Erythroblast (primary cell): ENCODE data around the gene CTNNA1.
"Not testable (repeated sequence)": the region's sequence is repeated elsewhere in the genome, so short reads cannot be mapped to it uniquely, and the experiment has no call there.

ENCODE experiments used
- DNase-seq, 2 experiments: peaks; one replicate each; lab custom pipeline; 2025; lab: John Stamatoyannopoulos, UW
- GATA1 ChIP-seq: IDR thresholded peaks from 2 replicates; pipeline ENCODE4 v1.6.1; 2011; ENCODE audit warnings: low read depth, mild to moderate bottlenecking, control low read depth, low read length, moderate library complexity
- POLR2A ChIP-seq: IDR thresholded peaks from 2 replicates; pipeline ENCODE4 v1.6.1; 2011; ENCODE audit warnings: mild to moderate bottlenecking, low read length

The CTNNA1 gene

DNA sequence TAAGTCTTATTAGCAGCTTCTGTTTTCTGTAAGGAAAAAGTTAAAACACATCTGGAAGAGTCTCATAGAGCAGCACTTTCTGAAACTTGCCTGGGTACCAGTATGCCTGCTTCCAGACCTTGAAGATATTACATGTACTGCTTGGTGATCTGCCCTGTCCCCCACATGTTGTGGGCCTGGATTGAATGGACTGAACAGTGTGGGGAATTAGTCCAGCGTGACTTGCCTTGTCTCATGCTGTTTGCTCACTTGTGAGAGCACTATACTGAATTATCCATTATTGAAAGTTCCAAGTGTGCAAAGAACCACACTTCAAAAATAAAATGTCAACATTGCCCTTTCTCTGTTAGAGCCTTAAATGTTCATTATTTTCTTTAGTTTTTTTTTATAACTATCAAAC, 8.9 kb downstream of the CTNNA1 start:
- DNase-seq, result no peak
- no peak for TF ChIP-seq GATA1
- TF ChIP-seq POLR2A, result no peak

DNA sequence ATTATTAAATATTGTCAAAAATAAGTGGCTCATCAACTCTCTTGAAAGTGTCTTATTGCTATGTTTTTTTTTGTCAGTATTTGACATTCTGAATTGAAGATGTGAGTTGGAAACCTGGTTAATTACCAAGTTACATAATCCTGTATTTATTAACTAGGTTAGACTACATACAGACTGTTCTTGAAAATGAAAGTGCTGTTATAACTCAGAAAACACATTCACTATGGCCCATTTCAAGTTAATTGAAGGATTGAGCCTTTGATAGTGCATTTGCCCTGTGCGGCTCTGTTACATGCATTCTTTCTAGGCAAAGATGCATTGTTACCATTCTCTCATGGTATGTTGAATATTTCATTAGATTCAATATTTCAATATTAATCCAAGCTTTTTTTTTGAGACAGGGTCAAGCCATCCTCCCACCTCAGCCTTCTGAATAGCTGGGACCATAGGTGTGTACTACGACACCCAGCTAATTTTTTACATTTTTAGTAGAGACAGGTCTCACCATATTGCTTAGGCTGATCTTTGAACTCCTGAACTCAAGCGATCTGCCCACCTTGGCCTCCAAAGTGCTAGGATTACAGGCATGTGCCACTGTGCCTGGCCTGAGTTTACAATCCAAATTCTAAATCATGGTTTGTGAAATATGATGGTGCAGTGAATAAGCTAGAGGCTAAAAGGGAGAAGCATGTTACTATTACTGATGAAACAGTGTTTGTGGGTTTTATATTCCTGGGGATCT, 10.0 kb downstream of the CTNNA1 start:
- DNase-seq, result no peak
- TF ChIP-seq GATA1, result no peak
- TF ChIP-seq POLR2A, result no peak

GRCh38 chr5:138770291-138770690, 17.1 kb downstream of the CTNNA1 start:
- no peak for TF ChIP-seq GATA1
- TF ChIP-seq POLR2A, result no peak
- DNase-seq, result no peak

DNA sequence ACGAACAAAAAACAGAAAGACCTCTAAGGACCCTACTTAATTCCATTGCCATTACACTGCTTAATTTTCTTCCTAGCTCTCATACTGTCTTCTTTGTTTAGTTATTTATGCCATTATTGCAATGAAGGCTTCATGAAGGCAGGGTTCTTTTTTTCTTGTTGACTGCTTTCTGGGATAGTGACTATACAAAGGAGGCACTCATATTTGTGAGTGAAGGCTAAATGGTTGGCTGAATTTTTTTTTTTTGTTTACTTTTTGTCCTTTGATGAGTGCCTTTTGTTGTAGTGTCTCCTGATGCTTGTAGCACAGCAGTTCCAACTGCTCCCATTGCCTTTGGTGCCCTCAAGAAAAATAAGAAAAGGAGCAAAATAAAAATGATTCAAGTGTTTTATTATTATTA, 17.8 kb downstream of the CTNNA1 start:
- DNase-seq, result no peak
- TF ChIP-seq GATA1, result no peak
- no peak for TF ChIP-seq POLR2A

- no peak for DNase-seq
- no peak for TF ChIP-seq GATA1
- no peak for TF ChIP-seq POLR2A
Measured at GRCh38 chr5:138772986-138773594, 19.9 kb downstream of the CTNNA1 start.

DNA sequence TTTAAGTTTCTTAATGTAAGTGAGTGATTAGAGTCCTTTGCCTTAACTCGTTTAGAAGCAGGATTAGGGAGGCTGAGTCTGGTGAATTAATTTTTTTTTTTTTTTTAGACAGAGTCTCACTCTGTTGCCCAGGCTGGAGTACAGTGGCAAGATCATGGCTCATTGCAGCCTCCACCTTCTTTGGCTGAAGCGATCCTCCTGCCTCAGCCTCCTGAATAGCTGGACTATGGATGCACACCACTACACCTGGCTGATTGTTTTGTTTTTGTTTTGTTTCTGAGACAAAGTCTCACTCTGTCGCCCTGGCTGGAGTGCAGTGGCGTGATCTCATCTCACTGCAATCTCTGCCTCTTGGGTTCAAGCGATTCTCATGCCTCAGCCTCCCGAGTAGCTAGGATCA, 20.4 kb downstream of the CTNNA1 start:
- DNase-seq, result not testable (repeated sequence)

GRCh38 chr5:138775034-138775433, 21.8 kb downstream of the CTNNA1 start:
- DNase-seq, result no peak
- TF ChIP-seq GATA1, result no peak

DNA sequence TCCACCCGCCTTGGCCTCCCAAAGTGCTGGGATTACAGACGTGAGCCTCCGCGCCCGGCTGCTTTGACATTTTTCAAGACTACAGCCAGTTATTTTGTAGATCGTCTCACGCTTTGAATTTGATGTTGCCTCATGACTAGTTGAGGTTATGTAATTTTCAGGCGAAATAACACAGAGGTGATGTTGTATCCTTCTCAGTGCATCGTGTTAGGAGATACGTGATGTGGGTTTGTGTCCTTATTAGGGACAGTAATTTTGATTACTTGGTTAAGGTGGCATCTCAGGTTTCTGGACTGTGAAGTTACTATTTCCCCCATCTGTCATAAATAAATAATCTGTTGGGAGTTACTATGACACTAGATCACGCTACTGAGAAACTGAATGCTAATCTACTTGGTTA, 25.0 kb downstream of the CTNNA1 start:
- no peak for TF ChIP-seq POLR2A
- no peak for TF ChIP-seq GATA1
- DNase-seq, result no peak

GRCh38 chr5:138783976-138784375, 30.8 kb downstream of the CTNNA1 start:
- no peak for DNase-seq
- no peak for TF ChIP-seq GATA1
- TF ChIP-seq POLR2A, result no peak

DNA sequence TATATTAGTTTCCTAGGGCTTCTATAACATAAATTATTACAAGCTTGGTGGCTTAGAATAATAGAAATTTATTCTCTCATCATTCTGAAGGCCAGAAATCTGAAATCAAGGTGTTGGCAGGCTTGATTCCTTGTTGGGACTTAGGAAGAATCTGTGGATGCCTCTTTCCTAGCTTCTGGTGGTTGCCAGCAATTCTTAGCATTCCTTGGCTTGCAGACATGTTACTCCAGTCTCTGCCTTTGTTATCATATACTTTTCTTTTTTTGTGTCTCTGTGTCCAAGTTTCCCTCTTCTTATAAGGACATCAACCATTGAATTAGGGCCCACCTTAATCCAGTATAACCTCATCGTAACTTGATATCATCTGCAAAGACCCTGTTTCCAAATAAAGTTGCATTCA, 31.4 kb downstream of the CTNNA1 start:
- TF ChIP-seq GATA1 (no peak), POLR2A (no peak)
- no peak for DNase-seq

DNA sequence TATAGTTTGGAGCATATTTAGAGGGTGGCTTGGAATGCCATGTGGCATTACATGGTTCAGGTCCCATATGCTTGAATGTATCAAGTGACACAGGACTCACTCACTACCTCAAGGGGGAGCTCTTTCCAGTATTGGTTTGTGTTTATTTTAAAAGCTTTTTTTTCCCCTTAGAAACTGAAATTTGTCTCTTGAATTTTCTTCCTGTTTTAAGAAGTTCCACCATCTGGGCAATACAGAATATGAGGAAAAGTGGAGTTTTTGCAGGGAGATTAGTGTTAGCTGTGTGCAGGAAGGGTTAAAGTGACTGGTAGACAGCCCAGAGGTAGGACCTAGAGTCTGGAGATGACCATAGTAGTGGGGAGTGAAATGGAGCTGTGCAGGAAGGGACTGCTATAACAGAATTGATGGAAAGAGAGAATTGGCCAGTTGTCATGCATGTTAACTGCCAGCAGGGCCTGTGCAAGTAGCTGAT, 36.6 kb downstream of the CTNNA1 start:
- peak; percentile 48 to 63 for DNase-seq
- TF ChIP-seq GATA1 (no peak), POLR2A (no peak)

DNA sequence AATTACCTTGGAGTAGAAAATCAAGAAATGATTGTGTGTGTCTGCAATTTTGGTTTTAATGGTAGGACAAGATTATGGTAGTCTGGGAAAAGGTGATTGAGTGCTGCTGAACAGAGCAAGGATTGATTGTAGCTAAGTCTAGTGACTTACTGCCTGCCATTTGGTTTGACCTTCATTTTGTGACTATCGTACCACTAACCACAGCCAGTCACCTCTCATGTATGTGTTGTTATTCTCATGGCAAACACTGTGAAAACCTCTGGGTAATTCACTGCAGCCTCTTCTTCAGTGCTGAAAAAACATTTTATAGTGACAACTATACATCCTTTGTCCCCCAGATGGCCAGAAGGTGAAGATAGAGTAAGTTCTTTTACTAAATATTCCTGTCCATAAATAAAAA, 37.5 kb downstream of the CTNNA1 start:
- DNase-seq, result no peak
- TF ChIP-seq GATA1, result no peak
- no peak for TF ChIP-seq POLR2A

GRCh38 chr5:138792195-138792790, 39.1 kb downstream of the CTNNA1 start:
- DNase-seq, result no peak
- TF ChIP-seq GATA1 (no peak), POLR2A (no peak)

- TF ChIP-seq GATA1 (no peak), POLR2A (no peak)
- DNase-seq, result no peak
Measured at GRCh38 chr5:138793575-138793974, 40.4 kb downstream of the CTNNA1 start.
